Measurements from ENCODE around the gene AOPEP.

The AOPEP gene

DNA sequence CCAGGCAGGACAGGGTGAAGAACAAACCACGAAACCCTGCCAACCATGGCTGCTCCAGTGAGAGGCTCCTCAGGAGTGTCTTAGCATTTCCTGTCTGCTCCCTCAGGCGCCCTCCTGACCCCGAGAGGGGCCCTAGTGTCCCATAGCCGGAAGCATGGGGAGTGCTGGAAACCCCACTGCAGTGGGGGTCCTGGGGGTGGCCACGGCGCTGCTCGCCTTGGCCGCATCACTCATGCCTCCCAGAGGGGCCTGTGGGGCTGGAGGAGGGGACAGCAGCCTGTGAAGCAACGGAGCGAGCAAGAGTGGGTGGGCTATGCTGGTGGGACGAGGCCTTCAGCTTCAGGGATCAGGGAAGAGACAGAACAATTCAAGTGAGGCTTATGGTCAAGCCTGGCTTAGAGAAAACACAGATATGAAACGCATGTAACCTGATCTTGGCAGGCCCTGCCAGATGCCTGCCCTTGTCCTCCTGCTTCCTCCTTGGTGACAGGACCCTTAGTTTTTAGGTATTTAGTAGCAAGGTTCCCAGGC is 372.0 kb downstream of the AOPEP start:
- in situ Hi-C loops (cut with MboI; ENCODE audit: low pct_unique_long_range_greater_than_20kb, low sequenced_read_pairs), result no loop called here

DNA sequence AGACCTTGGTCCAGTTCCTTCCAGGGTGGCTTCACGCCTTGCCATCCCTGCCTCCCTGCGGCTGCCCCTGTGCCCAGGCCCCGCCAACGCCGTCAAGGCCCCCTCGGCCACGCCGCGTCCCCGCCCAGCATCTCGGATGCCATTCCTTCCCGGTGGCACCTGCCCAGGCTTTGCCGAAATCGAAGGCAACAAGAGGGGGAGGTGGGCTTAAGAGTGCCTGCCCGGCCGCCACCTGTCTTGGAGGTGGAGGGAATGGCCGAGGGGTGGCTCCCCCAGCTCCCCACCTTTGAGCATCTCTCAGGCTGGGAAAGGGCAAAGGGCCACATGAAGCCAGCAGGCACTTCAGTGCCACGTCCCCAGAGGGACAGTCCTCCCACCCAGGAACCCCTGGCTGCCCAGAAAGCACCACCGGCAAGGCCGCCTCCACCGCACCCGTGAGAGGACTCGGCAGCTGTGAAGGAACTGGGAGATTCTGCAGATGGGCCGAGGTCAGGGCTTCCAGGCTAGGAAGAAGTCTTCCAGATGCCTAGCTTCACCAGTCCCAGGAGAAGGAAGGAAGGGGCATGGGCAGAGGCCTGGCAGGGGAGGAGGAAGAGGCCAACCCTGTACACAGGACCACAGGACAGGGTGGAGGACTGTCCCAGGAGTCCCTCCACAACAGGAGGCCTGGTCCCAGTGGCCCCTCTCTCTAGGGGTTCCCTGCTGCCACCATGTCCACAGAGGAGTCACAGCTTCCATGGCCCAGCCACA is 373.0 kb downstream of the AOPEP start:
- in situ Hi-C loops (cut with MboI; ENCODE audit: low pct_unique_long_range_greater_than_20kb, low sequenced_read_pairs), result no loop called here
- no peak for DNase-seq

More for the DNA sequence above, 372.0 kb downstream of the AOPEP start:
- DNase-seq, result no peak

GRCh38 chr9:95100071-95100627 is 373.6 kb downstream of the AOPEP start:
- in situ Hi-C loops (cut with MboI; ENCODE audit: low pct_unique_long_range_greater_than_20kb, low sequenced_read_pairs), result no loop called here
- DNase-seq, result no peak

DNA sequence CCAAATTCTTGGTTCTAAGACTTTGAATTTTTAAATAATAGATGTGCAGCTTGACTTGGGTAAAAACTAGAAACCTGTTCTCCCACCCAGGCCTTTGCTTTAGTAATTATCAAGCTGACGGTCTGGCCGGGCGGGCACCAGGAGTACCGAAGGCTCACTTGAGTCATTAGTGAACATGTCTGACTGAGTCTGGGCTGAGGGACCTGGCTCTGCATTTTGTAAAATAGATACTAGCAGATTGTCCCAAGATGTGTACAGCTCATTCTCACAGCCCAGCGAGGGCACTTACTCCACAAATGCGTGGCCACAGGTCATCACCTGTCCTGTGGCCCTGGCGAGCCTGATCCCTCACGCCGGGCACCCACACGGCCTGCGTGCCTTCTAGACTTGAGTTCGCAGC is 374.8 kb downstream of the AOPEP start:
- no peak for DNase-seq
- in situ Hi-C loops (cut with MboI; ENCODE audit: low pct_unique_long_range_greater_than_20kb, low sequenced_read_pairs), result no loop called here

GRCh38 chr9:95102001-95102433 is 375.5 kb downstream of the AOPEP start:
- no peak for DNase-seq
- in situ Hi-C loops (cut with MboI; ENCODE audit: low pct_unique_long_range_greater_than_20kb, low sequenced_read_pairs), result no loop called here

DNA sequence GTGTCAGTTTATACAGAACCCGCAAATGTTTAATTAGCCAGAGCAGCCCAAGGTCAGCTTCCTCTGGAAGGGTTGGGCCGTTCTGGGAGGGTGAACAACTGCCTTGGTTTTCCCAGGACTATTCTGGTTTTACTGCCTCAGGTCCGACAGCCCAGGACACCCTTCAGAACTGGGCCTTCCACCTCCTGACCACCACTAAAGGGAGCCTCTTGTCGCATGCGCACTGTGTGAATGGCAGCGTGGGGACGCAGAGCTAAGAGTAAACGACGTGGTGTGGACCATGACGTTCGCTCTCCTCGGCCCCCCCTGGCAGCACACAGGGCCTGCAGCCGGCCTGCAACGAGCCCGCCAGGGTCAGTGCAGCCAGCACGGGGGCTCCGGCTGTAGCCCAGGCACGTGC is 376.1 kb downstream of the AOPEP start:
- DNase-seq, result no peak
- in situ Hi-C loops (cut with MboI; ENCODE audit: low pct_unique_long_range_greater_than_20kb, low sequenced_read_pairs), result no loop called here

- no peak for DNase-seq
Observed at GRCh38 chr9:95103281-95103771, 376.8 kb downstream of the AOPEP start.

GRCh38 chr9:95103871-95104580 is 377.5 kb downstream of the AOPEP start:
- in situ Hi-C loops (cut with MboI; ENCODE audit: low pct_unique_long_range_greater_than_20kb, low sequenced_read_pairs), result no loop called here
- no peak for DNase-seq

More at GRCh38 chr9:95103281-95103771, 376.8 kb downstream of the AOPEP start:
- in situ Hi-C loops (cut with MboI; ENCODE audit: low pct_unique_long_range_greater_than_20kb, low sequenced_read_pairs), result no loop called here

DNA sequence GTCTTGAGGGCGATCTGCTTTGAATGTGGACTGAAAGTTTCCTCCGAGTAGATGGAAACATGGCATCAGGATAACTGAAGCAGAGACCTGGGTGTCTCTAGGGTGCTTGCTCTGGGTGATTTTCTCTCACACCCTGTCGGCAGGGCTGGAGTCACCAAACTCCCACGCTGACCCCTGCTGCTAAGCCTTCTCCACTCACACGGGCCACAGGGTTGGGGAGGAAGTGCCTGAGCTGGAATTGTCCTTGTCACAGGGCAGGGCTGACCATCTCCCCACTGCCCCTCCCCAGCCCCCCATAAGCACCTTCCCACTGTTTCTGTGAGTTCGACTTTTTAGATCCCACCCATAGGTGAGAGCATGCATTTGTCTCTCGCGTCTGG is 378.1 kb downstream of the AOPEP start:
- in situ Hi-C loops (cut with MboI; ENCODE audit: low pct_unique_long_range_greater_than_20kb, low sequenced_read_pairs), result no loop called here
- no peak for DNase-seq

DNA sequence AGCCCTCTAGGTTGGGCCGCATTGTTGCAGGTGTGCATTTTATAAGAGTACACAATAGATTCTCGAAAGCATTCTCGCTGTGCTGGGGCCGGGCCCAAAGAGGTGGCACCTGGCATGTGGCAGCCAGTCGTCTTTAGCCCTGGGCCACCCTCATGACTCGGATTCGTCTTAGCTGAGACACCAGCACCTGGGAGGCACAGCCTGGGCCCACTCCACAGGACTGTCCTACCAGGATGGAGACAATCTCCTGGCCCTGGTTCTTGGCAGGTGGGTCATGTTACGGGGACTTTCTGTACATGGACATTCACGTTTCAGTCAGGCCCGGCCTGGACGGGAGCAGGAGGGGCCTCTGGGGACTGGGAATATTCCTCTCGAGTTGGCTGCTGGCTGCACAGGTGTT is 378.5 kb downstream of the AOPEP start:
- in situ Hi-C loops (cut with MboI; ENCODE audit: low pct_unique_long_range_greater_than_20kb, low sequenced_read_pairs), result no loop called here
- no peak for DNase-seq

DNA sequence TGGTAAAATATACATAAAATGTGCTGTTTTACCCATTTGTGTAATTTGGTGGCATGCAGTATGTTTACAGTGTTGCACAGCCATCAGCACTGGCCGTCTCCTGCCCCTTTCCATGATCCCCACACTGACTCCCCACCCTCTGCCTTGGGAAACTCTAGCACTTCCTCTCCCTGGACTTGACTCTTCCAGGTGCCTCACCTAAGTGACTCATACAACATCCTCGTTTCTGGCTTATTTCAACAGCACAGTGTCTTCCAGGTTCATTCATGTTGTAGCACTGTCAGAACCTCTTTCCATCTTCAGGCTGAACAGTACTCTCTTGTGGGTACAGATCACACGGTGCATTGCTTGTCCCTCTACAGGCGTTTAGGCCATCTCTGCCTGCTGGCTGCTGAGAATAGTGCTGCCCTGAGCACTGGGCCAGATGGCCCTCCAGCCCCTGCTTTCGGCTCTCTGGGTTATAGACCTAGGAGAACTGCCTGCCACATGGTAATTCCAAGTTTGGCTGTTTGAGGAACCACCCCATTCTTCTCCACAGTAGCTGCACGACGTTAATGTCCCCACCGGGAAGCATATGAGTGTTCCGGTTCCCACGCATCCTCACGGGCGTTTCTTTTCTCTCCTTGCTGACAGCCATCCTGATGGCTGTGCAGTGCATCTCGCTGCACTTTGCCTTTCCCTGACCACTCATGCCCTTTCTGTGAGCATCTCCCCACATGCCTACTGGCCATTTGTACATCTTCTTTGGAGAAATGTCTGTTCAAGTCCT is 379.2 kb downstream of the AOPEP start:
- no peak for DNase-seq
- in situ Hi-C loops (cut with MboI; ENCODE audit: low pct_unique_long_range_greater_than_20kb, low sequenced_read_pairs), result no loop called here

GRCh38 chr9:95107001-95107749 is 380.7 kb downstream of the AOPEP start:
- DNase-seq, result no peak
- in situ Hi-C loops (cut with MboI; ENCODE audit: low pct_unique_long_range_greater_than_20kb, low sequenced_read_pairs), result no loop called here

DNA sequence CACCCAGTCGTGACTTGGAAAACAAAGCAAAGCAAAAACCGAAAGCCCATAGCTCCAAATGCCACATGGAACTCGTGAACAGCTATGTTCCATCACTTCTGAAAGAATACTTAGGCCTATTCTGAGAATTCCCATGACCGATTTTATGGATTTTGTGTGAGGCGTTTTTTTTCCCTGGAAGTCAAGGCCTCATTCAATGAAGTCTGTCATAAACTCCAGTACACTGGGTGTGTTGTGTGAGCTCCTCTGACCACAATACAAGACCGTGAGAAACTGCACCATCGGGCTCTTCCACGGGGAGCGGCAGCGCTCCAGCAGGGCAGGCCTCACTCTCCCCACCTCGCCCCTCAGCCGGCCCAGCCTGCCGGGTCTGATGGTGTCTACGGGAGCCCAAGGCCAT is 381.5 kb downstream of the AOPEP start:
- in situ Hi-C loops (cut with MboI; ENCODE audit: low pct_unique_long_range_greater_than_20kb, low sequenced_read_pairs), result no loop called here

DNA sequence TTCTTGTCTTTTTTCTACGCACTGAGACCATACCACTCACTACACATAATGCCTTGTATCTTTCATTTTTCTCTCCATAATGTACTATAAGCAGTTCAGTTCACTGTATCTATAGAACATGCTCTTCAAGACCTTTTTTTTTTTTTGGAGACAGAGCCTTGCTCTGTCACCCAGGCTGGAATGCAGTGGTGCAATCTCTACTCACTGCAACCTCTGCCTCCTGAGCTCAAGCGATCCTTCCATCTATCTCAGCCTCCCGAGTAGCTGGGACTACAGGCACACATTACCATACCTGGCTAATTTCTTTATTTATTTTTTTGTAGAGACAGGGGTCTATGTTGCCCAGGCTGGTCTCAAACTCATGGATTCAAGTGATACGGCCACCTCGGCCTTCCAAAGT is 382.3 kb downstream of the AOPEP start:
- DNase-seq, result no peak
- in situ Hi-C loops (cut with MboI; ENCODE audit: low pct_unique_long_range_greater_than_20kb, low sequenced_read_pairs), result no loop called here

More for the DNA sequence above, 381.5 kb downstream of the AOPEP start:
- DNase-seq, result no peak

GRCh38 chr9:95109456-95109855 is 383.0 kb downstream of the AOPEP start:
- in situ Hi-C loops (cut with MboI; ENCODE audit: low pct_unique_long_range_greater_than_20kb, low sequenced_read_pairs), result no loop called here
- DNase-seq, result no peak

DNA sequence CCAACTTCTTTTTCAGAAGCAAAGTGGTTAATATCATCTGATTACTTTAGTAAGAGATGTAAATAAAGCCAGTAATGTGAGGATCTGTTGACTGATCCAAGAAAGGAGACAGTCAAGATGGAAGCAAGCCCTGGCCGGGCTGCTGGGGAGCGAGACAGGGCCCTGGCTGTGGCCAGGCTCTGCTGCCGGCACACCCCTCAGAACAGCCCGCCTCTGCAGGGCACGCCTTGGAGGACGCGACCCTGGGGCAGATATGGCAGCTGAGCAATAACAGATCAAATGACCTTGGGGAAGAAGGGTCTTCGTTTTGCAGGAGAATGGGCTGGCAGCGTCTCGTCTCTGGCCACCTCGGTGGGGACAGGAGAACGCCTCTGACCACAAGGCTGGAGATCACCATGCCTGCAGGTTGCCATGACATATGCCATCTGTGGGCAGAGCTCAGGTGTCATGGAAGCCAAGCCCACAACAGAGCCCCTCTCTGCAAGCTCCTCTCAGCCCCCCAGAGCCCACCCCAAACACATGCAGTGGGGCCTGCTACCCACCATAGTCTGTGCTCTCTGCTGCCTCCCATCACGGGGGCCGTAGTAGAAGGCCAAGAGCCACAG is 384.5 kb downstream of the AOPEP start:
- no peak for DNase-seq
- in situ Hi-C loops (cut with MboI; ENCODE audit: low pct_unique_long_range_greater_than_20kb, low sequenced_read_pairs), result no loop called here

DNA sequence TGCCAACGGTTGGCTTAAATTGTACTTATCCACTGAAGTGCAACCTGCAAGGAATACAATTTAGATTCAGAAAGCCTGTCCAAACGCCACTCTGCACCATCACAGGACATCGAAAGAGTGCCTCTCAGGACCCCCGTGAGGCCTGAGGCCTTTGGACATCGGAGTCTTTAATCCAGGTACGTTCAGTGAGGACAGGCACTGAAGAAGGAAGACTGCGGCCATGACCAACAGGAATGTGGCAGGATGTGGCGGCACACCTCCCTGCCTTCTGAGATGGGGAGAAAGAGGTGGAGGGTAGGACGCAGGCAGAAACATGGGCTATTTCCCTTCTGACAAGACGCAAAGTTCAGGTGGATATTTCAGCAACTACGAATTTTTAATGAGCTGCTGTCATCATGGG is 385.2 kb downstream of the AOPEP start:
- no peak for DNase-seq
- in situ Hi-C loops (cut with MboI; ENCODE audit: low pct_unique_long_range_greater_than_20kb, low sequenced_read_pairs), result no loop called here
